Kidney epithelial cell (primary cell): ENCODE data around the gene VSIR. TPM values are rescaled to one million over a fixed set of nuclear protein-coding genes. Genes with fewer than 3 reads are reported as not detected.

Experiments used
- DNase-seq: peaks from one replicate; pipeline ENCODE4 v3.0.0-alpha.2; 2010; ENCODE audit warnings: low read depth
- H3K27me3 ChIP-seq: 2 replicates; pipeline ENCODE4 v1.6.0; 2011; ENCODE audit warnings: low read length; ENCODE audit not compliant: control insufficient read depth, insufficient read depth
- H3K36me3 ChIP-seq: 2 replicates; pipeline ENCODE4 v1.5.1; 2011; ENCODE audit warnings: low read length; ENCODE audit not compliant: control insufficient read depth, insufficient read depth
- H3K4me3 ChIP-seq: 2 replicates; pipeline ENCODE4 v1.5.1; 2011; ENCODE audit warnings: low read depth, mild to moderate bottlenecking, control low read depth, low read length
- total RNA-seq: library from RNA; depleted of rRNA; stranded (reverse); fragments of >200 nt; gene quantifications from 2 replicates; pipeline ENCODE4 v1.2.3, GENCODE V29; 2015
- TF ChIP-seq, protein P1 (sequence below): IDR thresholded peaks from 2 replicates; pipeline ENCODE4 v1.5.1; 2011; ENCODE audit warnings: mild to moderate bottlenecking, moderate library complexity, low read length, control low read depth, inconsistent platforms; ENCODE audit not compliant: insufficient read depth, poor library complexity, severe bottlenecking

The VSIR gene
- total RNA-seq, 1 donor from 2014 or later: 1.1 TPM

DNA sequence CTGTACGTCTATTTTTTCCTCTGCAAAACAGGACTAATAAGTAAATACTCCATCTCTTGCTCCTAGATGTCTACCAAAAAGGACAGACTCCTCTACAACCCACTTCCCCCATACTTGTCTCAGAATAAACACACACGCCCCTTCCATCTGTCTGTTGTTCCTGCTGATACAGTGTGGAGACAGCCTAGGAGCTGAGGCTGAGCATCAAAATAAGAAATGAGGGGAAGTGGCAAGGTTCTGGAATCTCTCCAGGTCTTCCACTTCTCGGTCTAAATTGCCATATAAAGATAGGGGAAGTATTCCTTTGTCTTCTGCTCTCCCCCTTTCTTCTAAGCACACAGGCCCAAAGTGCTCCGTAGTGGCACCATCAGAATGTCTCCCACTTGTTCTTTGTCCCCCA, 30.8 kb upstream of the VSIR start:
- Histone ChIP-seq H3K4me3 (no peak overlapping the region), H3K27me3 (peaks cover 12% of the 10 kb centered on the region), H3K36me3 (no peaks in the 10 kb centered on the region)
- DNase-seq: no peak
- TF ChIP-seq, protein P1, sequence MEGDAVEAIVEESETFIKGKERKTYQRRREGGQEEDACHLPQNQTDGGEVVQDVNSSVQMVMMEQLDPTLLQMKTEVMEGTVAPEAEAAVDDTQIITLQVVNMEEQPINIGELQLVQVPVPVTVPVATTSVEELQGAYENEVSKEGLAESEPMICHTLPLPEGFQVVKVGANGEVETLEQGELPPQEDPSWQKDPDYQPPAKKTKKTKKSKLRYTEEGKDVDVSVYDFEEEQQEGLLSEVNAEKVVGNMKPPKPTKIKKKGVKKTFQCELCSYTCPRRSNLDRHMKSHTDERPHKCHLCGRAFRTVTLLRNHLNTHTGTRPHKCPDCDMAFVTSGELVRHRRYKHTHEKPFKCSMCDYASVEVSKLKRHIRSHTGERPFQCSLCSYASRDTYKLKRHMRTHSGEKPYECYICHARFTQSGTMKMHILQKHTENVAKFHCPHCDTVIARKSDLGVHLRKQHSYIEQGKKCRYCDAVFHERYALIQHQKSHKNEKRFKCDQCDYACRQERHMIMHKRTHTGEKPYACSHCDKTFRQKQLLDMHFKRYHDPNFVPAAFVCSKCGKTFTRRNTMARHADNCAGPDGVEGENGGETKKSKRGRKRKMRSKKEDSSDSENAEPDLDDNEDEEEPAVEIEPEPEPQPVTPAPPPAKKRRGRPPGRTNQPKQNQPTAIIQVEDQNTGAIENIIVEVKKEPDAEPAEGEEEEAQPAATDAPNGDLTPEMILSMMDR: no peak

DNA sequence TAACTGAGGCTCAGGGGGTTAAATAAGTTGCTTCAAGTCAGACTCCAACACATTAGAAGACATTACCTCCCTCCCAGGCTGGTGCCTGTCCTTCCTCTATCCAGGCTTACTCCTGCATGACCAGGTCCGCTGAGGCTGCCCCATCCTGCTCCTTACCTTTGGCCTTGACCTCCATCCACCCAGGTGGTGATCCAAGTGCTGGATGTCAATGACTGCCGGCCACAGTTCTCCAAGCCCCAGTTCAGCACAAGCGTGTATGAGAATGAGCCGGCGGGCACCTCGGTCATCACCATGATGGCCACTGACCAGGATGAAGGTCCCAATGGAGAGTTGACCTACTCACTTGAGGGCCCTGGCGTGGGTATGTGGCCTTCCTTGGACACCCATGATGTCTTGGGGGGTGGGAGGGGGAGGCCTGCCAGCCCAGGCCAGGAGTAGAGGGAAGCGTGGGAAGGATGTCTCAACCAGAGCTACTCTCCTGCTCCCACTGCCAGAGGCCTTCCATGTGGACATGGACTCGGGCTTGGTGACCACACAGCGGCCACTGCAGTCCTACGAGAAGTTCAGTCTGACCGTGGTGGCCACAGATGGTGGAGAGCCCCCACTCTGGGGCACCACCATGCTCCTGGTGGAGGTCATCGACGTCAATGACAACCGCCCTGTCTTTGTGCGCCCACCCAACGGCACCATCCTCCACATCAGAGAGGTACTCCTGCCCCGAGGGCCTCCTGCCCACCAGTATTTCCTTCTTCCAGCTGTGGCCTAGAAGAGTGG, 29.6 kb upstream of the VSIR start:
- TF ChIP-seq, protein P1: no peak
- no peak for DNase-seq
- Histone ChIP-seq H3K27me3 (peaks cover 12% of the 10 kb centered on the region), H3K36me3 (no peaks in the 10 kb centered on the region), H3K4me3 (no peak overlapping the region)

DNA sequence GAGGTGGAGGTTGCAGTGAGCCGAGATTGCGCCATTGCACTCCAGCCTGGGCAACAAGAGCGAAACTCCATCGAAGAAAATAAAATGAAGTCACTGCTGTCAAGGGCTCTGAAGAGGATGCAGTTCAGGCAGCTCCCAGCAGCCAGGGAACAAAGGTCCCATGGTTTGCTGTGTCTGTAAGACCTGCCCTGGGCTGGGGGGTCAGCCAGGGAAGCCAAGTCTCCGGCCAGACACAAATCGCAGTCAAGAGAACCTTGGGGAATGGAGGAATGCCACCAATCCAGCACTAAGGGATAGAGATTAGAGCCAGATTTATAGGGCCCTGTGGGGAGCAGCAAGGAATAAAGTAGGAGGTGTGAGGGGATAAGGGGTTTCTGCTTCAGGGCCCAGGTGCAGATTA, 28.9 kb upstream of the VSIR start:
- Histone ChIP-seq H3K27me3 (peaks cover 12% of the 10 kb centered on the region), H3K36me3 (no peaks in the 10 kb centered on the region), H3K4me3 (no peak overlapping the region)
- DNase-seq: no peak
- TF ChIP-seq, protein P1: no peak

DNA sequence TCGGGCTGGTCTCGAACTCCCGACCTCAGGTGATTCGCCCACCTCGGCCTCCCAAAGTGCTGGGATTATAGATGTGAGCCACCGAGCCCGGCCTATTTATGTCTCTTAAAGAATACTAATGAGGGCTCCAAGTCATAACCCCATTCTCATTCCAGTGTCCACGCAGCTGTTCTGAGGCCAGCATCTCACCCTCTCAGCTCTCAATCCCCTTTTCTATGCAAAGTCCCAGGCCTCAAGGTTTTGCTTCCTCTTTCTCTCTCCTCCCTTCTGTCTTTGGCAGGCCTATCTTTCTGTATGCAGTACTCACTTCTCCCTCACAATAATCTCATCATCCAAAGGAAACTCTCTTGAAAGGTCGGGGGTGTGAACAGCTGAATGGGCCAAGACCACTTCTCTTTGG, 28.0 kb upstream of the VSIR start:
- TF ChIP-seq, protein P1: no peak
- no peak for DNase-seq
- Histone ChIP-seq H3K27me3 (peaks cover 12% of the 10 kb centered on the region), H3K36me3 (no peaks in the 10 kb centered on the region), H3K4me3 (no peak overlapping the region)

DNA sequence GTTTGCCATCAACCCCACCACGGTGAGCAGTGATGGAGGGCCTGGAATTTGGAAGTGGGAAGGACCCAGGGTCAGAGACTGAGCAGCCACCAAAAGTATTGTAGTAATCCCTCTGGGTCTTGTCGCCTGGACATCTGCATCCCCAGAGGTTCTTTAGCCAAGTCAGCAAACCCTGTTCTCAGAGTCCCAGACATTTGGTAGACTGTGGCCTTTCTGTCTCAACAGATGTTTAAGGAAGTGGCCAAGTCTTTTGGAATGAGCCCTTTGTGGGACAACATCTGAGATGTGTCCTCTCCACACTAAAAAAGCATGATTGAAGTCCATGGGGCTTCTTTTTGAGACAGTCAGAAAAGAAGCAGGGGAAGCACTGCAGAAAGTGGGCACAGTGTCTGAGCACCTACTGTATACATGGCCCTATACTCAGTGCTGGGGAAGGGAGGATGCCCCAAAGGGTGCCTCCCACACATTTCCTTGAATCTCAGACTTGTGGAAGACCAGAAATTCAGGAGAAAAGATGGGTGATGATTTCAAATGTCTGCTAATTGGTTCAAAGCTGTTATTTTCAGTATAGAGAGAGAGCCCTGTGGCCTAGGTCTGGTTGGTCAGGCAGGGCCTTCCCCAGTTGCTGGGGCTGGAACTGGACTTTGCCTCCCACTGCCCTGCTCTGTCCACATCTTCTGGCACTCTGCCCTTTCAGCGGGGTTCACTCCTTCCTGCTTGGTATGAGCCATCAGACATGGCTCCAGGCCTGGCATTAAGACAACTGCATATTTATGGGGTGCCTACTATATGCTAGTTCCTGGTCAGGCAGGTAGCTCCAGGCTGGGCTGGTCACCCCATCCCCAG, 26.5 kb upstream of the VSIR start:
- TF ChIP-seq, protein P1: no peak
- H3K36me3 ChIP-seq: no peaks in the 10 kb centered on the region
- peaks cover 2% of the 10 kb centered on the region for H3K27me3 ChIP-seq
- no peak for DNase-seq
- no peak overlapping the region for H3K4me3 ChIP-seq

DNA sequence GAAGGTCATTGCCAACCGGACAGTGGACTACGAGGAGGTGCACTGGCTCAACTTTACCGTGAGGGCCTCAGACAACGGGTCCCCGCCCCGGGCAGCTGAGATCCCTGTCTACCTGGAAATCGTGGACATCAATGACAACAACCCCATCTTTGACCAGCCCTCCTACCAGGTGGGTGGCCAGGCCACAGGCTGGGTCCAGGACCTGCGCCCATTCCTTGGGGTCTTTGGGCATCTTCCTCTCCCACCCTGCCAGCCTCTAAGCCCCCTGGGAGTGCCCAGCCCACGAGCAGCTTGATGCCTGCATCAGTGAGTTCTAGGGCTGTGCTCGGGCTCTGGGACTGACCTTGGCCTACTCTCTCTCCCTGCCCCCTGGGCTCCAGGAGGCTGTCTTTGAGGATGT, 25.8 kb upstream of the VSIR start:
- Histone ChIP-seq H3K4me3 (no peak overlapping the region), H3K27me3 (peaks cover 2% of the 10 kb centered on the region), H3K36me3 (no peaks in the 10 kb centered on the region)
- DNase-seq: no peak
- TF ChIP-seq, protein P1: no peak
